ENCODE measurements around the gene APOL1. TPM values are rescaled to one million over a fixed set of nuclear protein-coding genes. Genes with fewer than 3 reads are reported as not detected.
"Not testable (repeated sequence)": the region's sequence is repeated elsewhere in the genome, so short reads cannot be mapped to it uniquely, and the experiment has no call there.

Gene APOL1
- total and polyA plus RNA-seq, 2 of the 4 experiments (the other 2 are of a cell fraction), result 0.36 to 0.77 TPM

DNA sequence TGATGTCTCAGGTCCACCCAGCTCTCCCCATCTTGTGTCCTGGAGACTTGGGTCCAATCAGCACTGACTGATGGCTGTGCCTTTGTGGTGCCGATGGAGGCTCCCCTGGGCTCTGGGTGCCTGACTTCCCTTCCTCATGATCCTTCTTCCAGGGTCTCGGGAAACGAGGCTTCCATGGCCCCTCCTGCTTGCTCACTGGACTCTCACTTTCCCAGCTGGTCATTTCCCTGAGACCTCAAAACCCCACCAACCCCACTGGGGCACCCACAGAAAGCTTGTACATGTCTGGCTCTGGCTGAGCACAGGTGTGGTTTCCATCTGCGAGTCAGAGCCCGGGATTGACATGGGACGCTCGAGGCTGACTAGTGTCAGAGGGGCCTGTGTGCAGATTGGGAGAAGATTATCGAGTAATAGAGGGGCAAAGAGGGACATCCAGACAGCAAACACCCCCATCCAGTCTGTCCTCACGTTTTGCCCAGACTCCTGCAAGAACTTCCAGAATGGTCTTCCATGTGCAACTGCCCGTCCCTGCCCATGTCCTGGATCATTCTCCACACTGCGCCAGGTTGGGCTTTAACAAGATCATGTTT, 15.1 kb downstream of the APOL1 start:
- no peak overlapping the region for H4K8ac ChIP-seq (ENCODE audit: low read depth in 2 of 2, low read length in 2 of 2)
- no peak overlapping the region for H4K5ac ChIP-seq (ENCODE audit: low read depth, low read length)
- no peaks in the 10 kb centered on the region for H3K9me3 ChIP-seq (ENCODE audit: control insufficient read depth, insufficient read depth, low read length)
- in situ Hi-C loops (cut with MboI; ENCODE audit: low sequenced_read_pairs) (no loop called here), dilution Hi-C loops (cut with HindIII; ENCODE audit: low sequenced_read_pairs, unreplicated experiment) (no loop called here), intact Hi-C loops (cut with micrococcal nuclease) (no loop called here)
- no peaks in the 10 kb centered on the region for H3K27me3 ChIP-seq (ENCODE audit: control insufficient read depth, insufficient read depth, low read length)
- no peaks in the 10 kb centered on the region for H4K20me1 ChIP-seq (ENCODE audit: insufficient read depth, low read length)
- no peak overlapping the region for H3K4me2 ChIP-seq (ENCODE audit: low read depth, low read length)
- H2BK120ac ChIP-seq (ENCODE audit: low read depth, low read length), result no peak overlapping the region
- H2AFZ ChIP-seq (replicated peaks; ENCODE audit: low read length, poor library complexity), result no peak overlapping the region
- H3K14ac ChIP-seq (replicated peaks; ENCODE audit: low read depth, low read length), result no peak overlapping the region; the same call in 1 of the 2 replicates
- H3K27ac ChIP-seq (ENCODE audit: insufficient read depth, low read length), result no peak overlapping the region
- no peak overlapping the region for H3K4ac ChIP-seq (ENCODE audit: low read depth, low read length)
- WGBS, 2 experiments (ENCODE audit: extremely low coverage in 2 of 2, insufficient read length in 1 of 2), result 80% methylated on average over 2 of the region's 11 CpGs; no CpG with 5 or more reads in 1 of the 2 experiments
- no peak overlapping the region for H3K56ac ChIP-seq (ENCODE audit: extremely low read depth, insufficient read depth, low read length)
- H2BK20ac ChIP-seq (ENCODE audit: low read depth, low read length), result no peak overlapping the region
- ChIA-PET CTCF (no interaction called here), POLR2A (ENCODE audit: unreplicated experiment) (no interaction called here)
- H3K79me1 ChIP-seq (ENCODE audit: low read depth in 1 of 2, low read length in 2 of 2), result no peaks in the 10 kb centered on the region
- no peak overlapping the region for H3K9ac ChIP-seq (ENCODE audit: low read depth, low read length)
- BruUV-seq (replicated peaks), result no TSS peak
- H2AK9ac ChIP-seq (replicated peaks; ENCODE audit: low read depth, low read length, poor library complexity), result no peak overlapping the region
- peaks cover 6% of the 10 kb centered on the region; the same call in 1 of the 2 replicates for H3K36me3 ChIP-seq (ENCODE audit: control insufficient read depth, insufficient read depth, low read length)
- no peak for TF ChIP-seq FOS (IDR thresholded peaks at IDR 0.05; ENCODE audit: low read depth, low read length)
- TF ChIP-seq POLR2A (IDR thresholded peaks at IDR 0.05; ENCODE audit: low read depth, low read length), result 0 out of 2 replicates have a peak, but pooled peaks have one; percentile 18
- no peaks in the 10 kb centered on the region for H3K4me1 ChIP-seq (ENCODE audit: control insufficient read depth, insufficient read depth, low read length)
- no peak overlapping the region for H2BK15ac ChIP-seq (ENCODE audit: low read depth, low read length)
- no peaks in the 10 kb centered on the region for H3K9me1 ChIP-seq (ENCODE audit: insufficient read depth, low read length)
- DNase-seq (no peak), ATAC-seq (ENCODE audit: low read depth) (no peak)
- H2BK5ac ChIP-seq (ENCODE audit: low read depth, low read length, poor library complexity, severe bottlenecking), result no peak overlapping the region
- no peak overlapping the region for H3K4me3 ChIP-seq (ENCODE audit: insufficient read depth, low read depth, low read length)
- no peak overlapping the region for H2AK5ac ChIP-seq (ENCODE audit: low read depth, low read length)
- H3K23ac ChIP-seq (ENCODE audit: low read depth, low read length), result no peak overlapping the region
- no peak overlapping the region for H4K91ac ChIP-seq (ENCODE audit: insufficient read depth, low read depth, low read length)
- H3K18ac ChIP-seq (ENCODE audit: low read depth, low read length), result no peak overlapping the region

- H4K91ac ChIP-seq (ENCODE audit: insufficient read depth, low read depth, low read length); DNase-seq; H4K20me1 ChIP-seq (ENCODE audit: insufficient read depth, low read length); in situ Hi-C loops (cut with MboI; ENCODE audit: low sequenced_read_pairs); H2BK120ac ChIP-seq (ENCODE audit: low read depth, low read length); H3K4me3 ChIP-seq (ENCODE audit: insufficient read depth, low read depth, low read length); H2AFZ ChIP-seq (replicated peaks; ENCODE audit: low read length, poor library complexity); H3K4me2 ChIP-seq (ENCODE audit: low read depth, low read length); H4K8ac ChIP-seq (ENCODE audit: low read depth in 2 of 2, low read length in 2 of 2); H3K79me1 ChIP-seq (ENCODE audit: low read depth in 1 of 2, low read length in 2 of 2); H2BK5ac ChIP-seq (ENCODE audit: low read depth, low read length, poor library complexity, severe bottlenecking); dilution Hi-C loops (cut with HindIII; ENCODE audit: low sequenced_read_pairs, unreplicated experiment); H2AK9ac ChIP-seq (replicated peaks; ENCODE audit: low read depth, low read length, poor library complexity); intact Hi-C loops (cut with micrococcal nuclease); H3K18ac ChIP-seq (ENCODE audit: low read depth, low read length); H3K4ac ChIP-seq (ENCODE audit: low read depth, low read length); H2AK5ac ChIP-seq (ENCODE audit: low read depth, low read length); H3K23ac ChIP-seq (ENCODE audit: low read depth, low read length); H3K56ac ChIP-seq (ENCODE audit: extremely low read depth, insufficient read depth, low read length); H3K9me3 ChIP-seq (ENCODE audit: control insufficient read depth, insufficient read depth, low read length); H3K14ac ChIP-seq (replicated peaks; ENCODE audit: low read depth, low read length); H3K27ac ChIP-seq (ENCODE audit: insufficient read depth, low read length); H3K9ac ChIP-seq (ENCODE audit: low read depth, low read length); H2BK15ac ChIP-seq (ENCODE audit: low read depth, low read length); ATAC-seq (ENCODE audit: low read depth); H3K4me1 ChIP-seq (ENCODE audit: control insufficient read depth, insufficient read depth, low read length); CTCF ChIA-PET; H3K27me3 ChIP-seq (ENCODE audit: control insufficient read depth, insufficient read depth, low read length); H3K36me3 ChIP-seq (ENCODE audit: control insufficient read depth, insufficient read depth, low read length); H4K5ac ChIP-seq (ENCODE audit: low read depth, low read length); BruUV-seq (replicated peaks); H3K9me1 ChIP-seq (ENCODE audit: insufficient read depth, low read length); H2BK20ac ChIP-seq (ENCODE audit: low read depth, low read length); POLR2A ChIA-PET (ENCODE audit: unreplicated experiment): not testable (repeated sequence)
- 88% methylated on average over 4 of the region's 7 CpGs; no CpG with 5 or more reads in 1 of the 2 experiments for WGBS, 2 experiments (ENCODE audit: extremely low coverage in 2 of 2, insufficient read length in 1 of 2)
Observed at GRCh38 chr22:36271231-36271630, 18.3 kb downstream of the APOL1 start.

All from IMR-90 (cell line).